Mesendoderm (in vitro differentiated cells): ENCODE results near the gene MAP4.

Experiments used
- DNase-seq: peaks from one replicate; pipeline ENCODE4 v3.0.0; 2013
- H2AK5ac ChIP-seq: 2 replicates; pipeline ENCODE4 v1.6.1; 2013; ENCODE audit warnings: low read length, inconsistent platforms
- H2BK120ac ChIP-seq: 2 replicates; pipeline ENCODE4 v1.6.1; 2013; ENCODE audit warnings: low read depth, mild to moderate bottlenecking, low read length, moderate library complexity, mixed read lengths
- H2BK15ac ChIP-seq: replicated peaks from 2 replicates; pipeline ENCODE4 v1.6.1; 2013; ENCODE audit warnings: low read depth, mild to moderate bottlenecking, moderate library complexity
- H2BK5ac ChIP-seq: 2 replicates; pipeline ENCODE4 v1.6.1; 2013; ENCODE audit warnings: low read length, inconsistent platforms
- H3K18ac ChIP-seq: 2 replicates; pipeline ENCODE4 v1.6.1; 2013; ENCODE audit warnings: mild to moderate bottlenecking, low read length, mixed read lengths
- H3K23ac ChIP-seq: one replicate; pipeline ENCODE4 v1.6.1; 2013; ENCODE audit warnings: low read length
- H3K27ac ChIP-seq: 2 replicates; pipeline ENCODE4 v1.5.1; 2013; ENCODE audit warnings: low read depth, mild to moderate bottlenecking, inconsistent platforms, low read length, moderate library complexity
- H3K27me3 ChIP-seq: 2 replicates; pipeline ENCODE4 v1.6.1; 2013; ENCODE audit warnings: low read length, control low read depth, mild to moderate bottlenecking, inconsistent platforms; ENCODE audit not compliant: insufficient read depth, poor library complexity
- H3K36me3 ChIP-seq: 2 replicates; pipeline ENCODE4 v1.6.1; 2013; ENCODE audit warnings: low read length, inconsistent platforms; ENCODE audit not compliant: control insufficient read depth, insufficient read depth
- H3K4ac ChIP-seq: one replicate; pipeline ENCODE4 v1.6.1; 2013; ENCODE audit warnings: low read depth, mild to moderate bottlenecking, low read length, moderate library complexity
- H3K4me1 ChIP-seq: 2 replicates; pipeline ENCODE4 v1.6.1; 2013; ENCODE audit warnings: low read depth, low read length, inconsistent platforms; ENCODE audit not compliant: control insufficient read depth
- H3K4me2 ChIP-seq: 2 replicates; pipeline ENCODE4 v1.6.1; 2013; ENCODE audit warnings: low read length
- H3K4me3 ChIP-seq: 2 replicates; pipeline ENCODE4 v1.5.1; 2013; ENCODE audit warnings: mild to moderate bottlenecking, low read length
- H3K56ac ChIP-seq: one replicate; pipeline ENCODE4 v1.6.1; 2013; ENCODE audit warnings: low read length
- H3K79me1 ChIP-seq: 2 replicates; pipeline ENCODE4 v1.6.1; 2013; ENCODE audit warnings: low read length, inconsistent platforms
- H3K79me2 ChIP-seq: 2 replicates; pipeline ENCODE4 v1.6.1; 2013; ENCODE audit warnings: mild to moderate bottlenecking, low read length; ENCODE audit not compliant: control insufficient read depth, insufficient read depth
- H3K9ac ChIP-seq: 2 replicates; pipeline ENCODE4 v1.6.1; 2013; ENCODE audit warnings: low read length, inconsistent platforms
- H4K5ac ChIP-seq: one replicate; pipeline ENCODE4 v1.6.1; 2013; ENCODE audit warnings: low read length
- H4K8ac ChIP-seq: one replicate; pipeline ENCODE4 v1.6.1; 2013; ENCODE audit warnings: low read depth, mild to moderate bottlenecking, control low read depth, low read length, moderate library complexity
- whole genome bisulfite sequencing: extraction: QIAGEN DNeasy Blood & Tissue Kit; methylation state at CpG from one replicate; pipeline ENCODE4 v1.1.7; 2013; ENCODE audit warnings: low lambda C conversion rate, missing lambda C conversion rate; ENCODE audit not compliant: insufficient coverage; ENCODE audit errors: extremely low coverage; 5-methylcytosine and 5-hydroxymethylcytosine counted together

Gene MAP4

GRCh38 chr3:47863391-47864128 is 152.7 kb downstream of the MAP4 start:
- H3K4me3 ChIP-seq: no peak overlapping the region
- no peak overlapping the region for H3K56ac ChIP-seq
- H3K18ac ChIP-seq: no peak overlapping the region
- no peaks in the 10 kb centered on the region for H3K79me2 ChIP-seq
- no peak overlapping the region for H2BK15ac ChIP-seq
- no CpG with 5 or more reads among the region's 12 CpGs for WGBS
- H3K23ac ChIP-seq: no peak overlapping the region
- no peak overlapping the region for H3K9ac ChIP-seq
- DNase-seq: no peak
- no peak overlapping the region for H4K5ac ChIP-seq
- no peak overlapping the region for H2BK5ac ChIP-seq
- H3K27me3 ChIP-seq: no peaks in the 10 kb centered on the region
- no peak overlapping the region for H3K27ac ChIP-seq
- no peaks in the 10 kb centered on the region for H3K79me1 ChIP-seq
- H2AK5ac ChIP-seq: no peak overlapping the region
- no peak overlapping the region for H3K4me2 ChIP-seq
- H4K8ac ChIP-seq: no peak overlapping the region
- no peak overlapping the region for H2BK120ac ChIP-seq
- no peak overlapping the region for H3K4ac ChIP-seq
- H3K36me3 ChIP-seq: peaks cover 17% of the 10 kb centered on the region
- no peaks in the 10 kb centered on the region for H3K4me1 ChIP-seq

- Histone ChIP-seq H3K9ac (no peak overlapping the region), H3K79me1 (no peaks in the 10 kb centered on the region), H3K36me3 (peaks cover 20% of the 10 kb centered on the region), H2BK5ac (no peak overlapping the region), H3K23ac (no peak overlapping the region), H3K27me3 (no peaks in the 10 kb centered on the region), H3K79me2 (no peaks in the 10 kb centered on the region), H4K8ac (no peak overlapping the region), H3K4ac (no peak overlapping the region), H2BK120ac (no peak overlapping the region), H3K4me3 (no peak overlapping the region), H3K27ac (no peak overlapping the region), H3K18ac (no peak overlapping the region), H2BK15ac (no peak overlapping the region), H2AK5ac (no peak overlapping the region), H3K56ac (no peak overlapping the region), H3K4me2 (no peak overlapping the region), H3K4me1 (no peaks in the 10 kb centered on the region), H4K5ac (no peak overlapping the region)
- no CpG with 5 or more reads among the region's 4 CpGs for WGBS
- no peak for DNase-seq
Observed at GRCh38 chr3:47859956-47860605, 156.1 kb downstream of the MAP4 start.

- H3K56ac ChIP-seq: no peak overlapping the region
- H3K23ac ChIP-seq: no peak overlapping the region
- no peak overlapping the region for H3K9ac ChIP-seq
- DNase-seq: no peak
- peaks cover 22% of the 10 kb centered on the region for H3K36me3 ChIP-seq
- H3K18ac ChIP-seq: no peak overlapping the region
- H3K4me1 ChIP-seq: no peaks in the 10 kb centered on the region
- no peak overlapping the region for H4K5ac ChIP-seq
- H4K8ac ChIP-seq: no peak overlapping the region
- H2BK15ac ChIP-seq: no peak overlapping the region
- no peak overlapping the region for H3K4ac ChIP-seq
- no peak overlapping the region for H2BK5ac ChIP-seq
- no CpG with 5 or more reads among the region's 2 CpGs for WGBS
- no peaks in the 10 kb centered on the region for H3K79me2 ChIP-seq
- no peak overlapping the region for H2AK5ac ChIP-seq
- H3K79me1 ChIP-seq: no peaks in the 10 kb centered on the region
- no peak overlapping the region for H2BK120ac ChIP-seq
- no peak overlapping the region for H3K4me3 ChIP-seq
- H3K27ac ChIP-seq: no peak overlapping the region
- no peaks in the 10 kb centered on the region for H3K27me3 ChIP-seq
- H3K4me2 ChIP-seq: no peak overlapping the region
Observed at GRCh38 chr3:47857151-47857550, 159.1 kb downstream of the MAP4 start.

GRCh38 chr3:47856669-47857068 is 159.5 kb downstream of the MAP4 start:
- Histone ChIP-seq H3K23ac (no peak overlapping the region), H2BK15ac (no peak overlapping the region), H3K18ac (no peak overlapping the region), H2BK5ac (no peak overlapping the region), H3K4me3 (no peak overlapping the region), H2BK120ac (no peak overlapping the region), H2AK5ac (no peak overlapping the region), H3K4ac (no peak overlapping the region), H3K36me3 (peaks cover 22% of the 10 kb centered on the region), H3K79me1 (no peaks in the 10 kb centered on the region), H3K4me1 (no peaks in the 10 kb centered on the region), H3K79me2 (no peaks in the 10 kb centered on the region), H4K8ac (no peak overlapping the region), H3K27ac (no peak overlapping the region), H3K56ac (no peak overlapping the region), H3K9ac (no peak overlapping the region), H3K27me3 (no peaks in the 10 kb centered on the region), H4K5ac (no peak overlapping the region), H3K4me2 (no peak overlapping the region)
- DNase-seq: no peak
- WGBS: no CpG with 5 or more reads among the region's 11 CpGs

- H3K79me2 ChIP-seq: no peaks in the 10 kb centered on the region
- H3K4me1 ChIP-seq: no peaks in the 10 kb centered on the region
- no peak overlapping the region for H2BK5ac ChIP-seq
- H4K5ac ChIP-seq: no peak overlapping the region
- no peak overlapping the region for H3K4ac ChIP-seq
- no peak for DNase-seq
- no peak overlapping the region for H2AK5ac ChIP-seq
- no peak overlapping the region for H3K27ac ChIP-seq
- peaks cover 26% of the 10 kb centered on the region for H3K36me3 ChIP-seq
- no peak overlapping the region for H2BK15ac ChIP-seq
- no peaks in the 10 kb centered on the region for H3K27me3 ChIP-seq
- no peak overlapping the region for H3K18ac ChIP-seq
- no peak overlapping the region for H3K4me3 ChIP-seq
- no peaks in the 10 kb centered on the region for H3K79me1 ChIP-seq
- H3K4me2 ChIP-seq: no peak overlapping the region
- H3K9ac ChIP-seq: no peak overlapping the region
- no CpG with 5 or more reads among the region's 21 CpGs for WGBS
- no peak overlapping the region for H4K8ac ChIP-seq
- no peak overlapping the region for H2BK120ac ChIP-seq
- no peak overlapping the region for H3K23ac ChIP-seq
- no peak overlapping the region for H3K56ac ChIP-seq
Observed at GRCh38 chr3:47855461-47856383, 160.5 kb downstream of the MAP4 start.
